Muscle of back (tissue), 13 donors: ENCODE results near the gene SH2D3C. TPM values are rescaled to one million over a fixed set of nuclear protein-coding genes. Genes with fewer than 3 reads are reported as not detected.

Experiments used
- DNase-seq, 3 donors: peaks; one replicate each; pipeline versions ENCODE4 v3.0.0 to v3.0.0-alpha.2; 2013
- long read RNA-seq, 9 donors: transcript quantifications; one replicate each; lab custom pipeline, GENCODE V29; 2026
- polyA plus RNA-seq, 10 donors: library from polyadenylated mRNA; unstranded; fragments of 120-200 nt; gene quantifications; one replicate each; pipeline ENCODE4 v1.2.1, GENCODE V29; 2013; ENCODE audit not compliant: insufficient read length in 10 of 10

SH2D3C gene, protein sequence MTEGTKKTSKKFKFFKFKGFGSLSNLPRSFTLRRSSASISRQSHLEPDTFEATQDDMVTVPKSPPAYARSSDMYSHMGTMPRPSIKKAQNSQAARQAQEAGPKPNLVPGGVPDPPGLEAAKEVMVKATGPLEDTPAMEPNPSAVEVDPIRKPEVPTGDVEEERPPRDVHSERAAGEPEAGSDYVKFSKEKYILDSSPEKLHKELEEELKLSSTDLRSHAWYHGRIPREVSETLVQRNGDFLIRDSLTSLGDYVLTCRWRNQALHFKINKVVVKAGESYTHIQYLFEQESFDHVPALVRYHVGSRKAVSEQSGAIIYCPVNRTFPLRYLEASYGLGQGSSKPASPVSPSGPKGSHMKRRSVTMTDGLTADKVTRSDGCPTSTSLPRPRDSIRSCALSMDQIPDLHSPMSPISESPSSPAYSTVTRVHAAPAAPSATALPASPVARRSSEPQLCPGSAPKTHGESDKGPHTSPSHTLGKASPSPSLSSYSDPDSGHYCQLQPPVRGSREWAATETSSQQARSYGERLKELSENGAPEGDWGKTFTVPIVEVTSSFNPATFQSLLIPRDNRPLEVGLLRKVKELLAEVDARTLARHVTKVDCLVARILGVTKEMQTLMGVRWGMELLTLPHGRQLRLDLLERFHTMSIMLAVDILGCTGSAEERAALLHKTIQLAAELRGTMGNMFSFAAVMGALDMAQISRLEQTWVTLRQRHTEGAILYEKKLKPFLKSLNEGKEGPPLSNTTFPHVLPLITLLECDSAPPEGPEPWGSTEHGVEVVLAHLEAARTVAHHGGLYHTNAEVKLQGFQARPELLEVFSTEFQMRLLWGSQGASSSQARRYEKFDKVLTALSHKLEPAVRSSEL
- polyA plus RNA-seq, result 10 to 100 TPM; 15.5 to 24.4 (median 18.0) TPM
- long read RNA-seq, donor 1, partial matches to known transcripts, result 0 of 4 reads
- long read RNA-seq, donor 1, other reads (novel, unspliced or antisense), result 0 of 4 reads
- long read RNA-seq, donor 2, result 0 reads
- long read RNA-seq, donor 3, result 0 reads
- long read RNA-seq, donor 4, partial matches to known transcripts, result 0 of 1 reads
- long read RNA-seq, donor 4, other reads (novel, unspliced or antisense), result 0 of 1 reads
- long read RNA-seq, donor 5, partial matches to known transcripts, result 0 of 1 reads
- long read RNA-seq, donor 5, other reads (novel, unspliced or antisense), result 0 of 1 reads
- long read RNA-seq, donor 6, result 0 reads
- long read RNA-seq, donor 7, partial matches to known transcripts, result 0 of 4 reads
- long read RNA-seq, donor 7, other reads (novel, unspliced or antisense), result 0 of 4 reads
- long read RNA-seq, donor 8, result 0 reads
- long read RNA-seq, donor 9, result 0 reads

DNA sequence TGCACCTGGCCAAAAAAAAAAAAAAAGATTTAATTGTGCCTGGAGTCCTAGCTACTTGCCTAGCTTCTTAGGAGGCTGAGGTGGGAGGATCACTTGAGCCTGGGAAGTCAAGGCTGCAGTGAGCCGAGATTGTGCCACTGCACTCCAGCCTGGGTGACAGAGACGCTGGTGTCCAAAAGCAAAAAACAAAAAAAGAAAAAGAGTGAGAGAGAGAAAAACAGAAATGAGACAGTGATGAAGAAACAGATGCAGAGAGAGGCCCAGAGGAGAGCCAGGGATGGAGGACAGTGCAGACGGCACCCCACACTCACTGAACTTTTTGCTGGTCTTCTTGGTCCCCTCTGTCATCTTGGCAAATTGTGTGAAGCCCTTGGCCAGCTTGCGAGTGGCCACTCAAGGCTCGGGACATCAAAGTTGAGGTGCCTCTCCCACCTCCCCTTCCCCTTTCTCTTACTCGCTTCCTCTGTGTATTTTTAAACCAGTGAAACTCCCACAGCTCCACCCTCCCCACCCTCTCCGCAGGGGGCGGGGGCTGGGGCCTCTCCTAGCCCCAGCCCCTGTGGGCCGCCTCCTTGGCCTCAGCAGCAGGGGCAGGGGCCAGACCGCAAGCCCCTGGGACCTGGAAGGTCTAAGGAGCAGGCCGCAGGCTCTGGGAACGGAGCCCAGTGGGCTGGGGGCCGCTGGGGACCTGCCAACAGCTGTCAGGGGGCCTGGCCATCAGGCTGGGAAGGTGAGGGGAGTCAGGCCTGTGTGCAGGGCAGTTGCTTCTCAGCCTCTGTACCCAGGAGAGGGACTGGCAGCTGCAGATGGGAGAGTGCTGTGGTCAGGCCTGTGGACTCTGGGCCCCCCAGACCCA, at the start of gene SH2D3C:
TSS of gene SH2D3C (minus strand) at position 387 of the 856 bp plus-strand sequence. CDS start at position 348, 39 bp downstream.
- DNase-seq, result peak in 1 of 3 donors; percentile 76

DNA sequence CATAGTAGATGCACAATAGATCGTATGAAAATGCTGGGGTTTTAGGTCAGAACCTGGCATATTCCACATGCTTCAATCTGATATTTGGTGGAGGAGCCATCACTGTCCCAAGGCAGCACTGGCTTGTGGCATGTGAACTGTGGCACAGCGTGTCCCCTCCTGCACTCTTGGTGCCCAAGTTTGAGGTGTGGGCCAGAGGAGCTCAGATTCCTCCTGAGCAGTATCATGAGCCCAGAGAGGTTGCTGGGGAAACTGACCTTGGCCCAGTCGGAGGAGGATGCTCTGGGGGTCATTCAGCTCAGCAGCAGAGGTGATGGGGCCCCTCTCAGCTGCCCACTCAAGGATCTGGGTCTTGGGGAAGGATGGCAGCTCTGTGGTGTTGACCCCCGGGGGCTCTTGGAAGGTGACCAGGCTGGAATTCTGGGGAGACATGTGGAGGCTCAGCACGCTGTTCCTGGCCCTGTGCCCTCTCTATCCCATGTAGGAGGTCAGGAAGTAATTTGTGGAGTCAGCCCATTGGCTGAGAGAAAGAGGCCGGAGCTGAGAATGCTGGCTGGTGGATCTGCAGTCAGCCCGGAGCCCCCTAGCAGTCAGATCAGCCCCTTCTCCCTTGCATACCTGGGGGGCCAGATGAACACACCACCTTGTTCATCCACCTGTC, 47.9 kb upstream of the SH2D3C start:
- DNase-seq, result no peak

DNA sequence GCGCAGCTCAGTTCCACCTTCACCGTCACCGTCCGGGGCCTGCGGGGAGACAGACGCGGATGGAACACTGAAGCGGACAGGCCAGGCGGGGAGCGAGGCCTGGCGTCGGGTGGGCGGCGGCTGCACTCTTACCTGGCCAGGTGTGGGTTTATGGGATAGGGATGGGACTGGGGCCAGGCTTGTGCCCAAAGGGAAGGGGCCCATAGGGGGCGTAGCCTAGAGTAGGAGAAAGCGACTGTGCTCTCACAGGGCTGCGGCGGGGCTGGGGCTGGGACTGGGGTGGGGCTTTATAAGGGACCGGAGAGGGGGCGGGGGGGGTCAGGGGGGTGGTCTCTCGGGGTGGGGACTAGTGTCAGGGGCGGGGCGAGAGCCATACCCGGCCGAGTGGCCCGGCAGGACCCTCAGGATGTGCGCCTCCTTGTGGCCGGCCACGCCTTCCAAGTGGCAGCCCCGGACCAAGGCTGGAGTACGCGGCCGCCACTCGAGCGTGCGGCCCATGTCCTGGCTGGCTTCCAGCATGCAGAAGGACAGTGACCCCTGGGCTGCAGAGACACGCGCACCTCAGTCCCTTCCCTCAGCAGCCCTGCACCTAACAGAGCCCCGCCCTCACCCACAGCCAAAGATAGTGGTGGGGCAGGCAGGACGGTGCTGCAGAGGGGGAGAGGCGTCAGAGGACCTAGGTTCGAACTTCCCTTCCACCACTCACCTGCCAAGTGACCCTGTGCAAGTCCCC, 47.0 kb upstream of the SH2D3C start:
- DNase-seq, result no peak

DNA sequence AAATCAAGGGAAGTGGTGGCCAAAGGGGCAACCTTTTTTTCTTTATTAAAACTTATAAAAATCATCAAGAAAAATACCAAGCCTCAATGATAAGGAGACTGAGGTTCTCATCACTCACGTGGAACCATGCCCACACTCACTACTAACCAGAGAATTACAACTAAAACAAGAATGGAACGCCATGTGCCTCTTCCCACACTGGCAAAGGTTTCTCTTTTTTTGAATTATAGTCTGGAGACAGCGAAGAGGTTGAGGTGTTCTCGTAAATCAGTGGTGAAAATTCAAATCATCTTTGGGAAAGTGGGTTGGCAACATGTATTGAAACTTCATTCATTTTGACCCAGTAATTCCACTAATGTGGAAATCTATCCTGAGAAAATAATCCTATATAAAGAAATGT, 43.6 kb upstream of the SH2D3C start:
- DNase-seq, result no peak

DNA sequence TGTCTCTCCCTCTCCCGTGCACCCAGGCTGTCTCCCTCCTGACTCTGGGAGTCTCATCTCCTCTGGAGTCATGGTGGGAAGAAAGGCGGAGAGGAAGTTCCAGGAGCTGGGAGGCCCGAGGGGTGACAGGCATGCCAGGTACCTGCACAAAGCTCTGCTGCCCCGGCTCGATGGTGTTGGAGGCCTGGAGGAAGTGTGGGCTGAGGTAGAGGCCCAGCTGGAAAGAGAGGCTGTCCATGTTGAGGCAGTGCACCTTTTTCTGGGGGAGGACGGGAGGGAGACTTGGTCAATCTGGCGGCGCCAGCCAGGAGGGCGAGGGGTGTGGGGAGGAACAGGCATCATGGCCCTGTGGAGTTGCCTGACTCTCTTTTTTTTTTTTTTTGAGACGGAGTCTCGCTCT, 40.1 kb upstream of the SH2D3C start:
- DNase-seq, result no peak

DNA sequence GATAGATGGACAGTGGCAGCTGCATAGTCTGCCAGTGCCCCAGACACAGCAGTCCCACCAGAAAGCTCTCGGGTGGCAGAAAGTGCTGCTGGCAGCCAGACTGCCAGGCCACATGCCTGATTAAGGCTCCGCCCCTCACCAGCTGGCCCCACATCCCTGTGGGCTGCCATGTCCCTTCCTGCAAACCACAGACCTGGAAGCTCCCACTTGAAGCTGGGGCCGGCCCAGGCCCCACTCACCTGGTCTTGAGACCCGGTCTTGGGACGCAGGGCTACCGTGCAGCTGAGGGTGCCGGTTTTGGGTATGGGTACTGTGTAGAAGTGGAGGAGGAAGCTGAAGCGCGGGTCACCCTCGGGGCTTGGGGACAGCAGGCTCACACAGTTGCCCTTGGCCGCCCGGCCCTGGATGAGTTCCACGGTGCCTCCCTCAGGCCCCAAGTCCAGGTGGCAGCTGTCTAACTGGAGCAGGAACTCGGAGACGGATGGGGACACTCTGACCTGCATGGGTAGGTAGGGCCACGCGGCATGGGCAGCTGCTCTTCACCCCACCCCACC, 39.5 kb upstream of the SH2D3C start:
- peak; percentile 55 to 77 (median 58) for DNase-seq

DNA sequence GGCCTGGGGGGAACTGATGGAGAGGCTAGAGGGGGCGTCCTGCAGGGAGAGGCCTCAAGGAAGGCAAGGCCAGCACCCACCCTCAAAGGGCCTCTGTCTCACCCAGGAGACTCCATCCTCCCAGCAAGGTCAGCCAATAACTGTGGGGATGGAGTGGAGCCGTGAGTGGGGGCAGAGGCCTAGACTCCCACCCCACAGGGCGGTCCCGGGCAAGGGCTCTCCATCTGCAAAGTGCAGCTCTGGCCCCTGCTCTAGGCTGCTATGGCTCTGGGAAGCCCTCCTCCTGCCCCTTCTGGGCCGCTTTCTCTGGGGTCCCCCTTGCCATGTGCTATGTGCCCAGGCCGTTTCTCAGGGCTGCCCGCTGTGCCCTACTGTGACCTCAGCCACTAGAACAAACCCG, 38.3 kb upstream of the SH2D3C start:
- no peak for DNase-seq

DNA sequence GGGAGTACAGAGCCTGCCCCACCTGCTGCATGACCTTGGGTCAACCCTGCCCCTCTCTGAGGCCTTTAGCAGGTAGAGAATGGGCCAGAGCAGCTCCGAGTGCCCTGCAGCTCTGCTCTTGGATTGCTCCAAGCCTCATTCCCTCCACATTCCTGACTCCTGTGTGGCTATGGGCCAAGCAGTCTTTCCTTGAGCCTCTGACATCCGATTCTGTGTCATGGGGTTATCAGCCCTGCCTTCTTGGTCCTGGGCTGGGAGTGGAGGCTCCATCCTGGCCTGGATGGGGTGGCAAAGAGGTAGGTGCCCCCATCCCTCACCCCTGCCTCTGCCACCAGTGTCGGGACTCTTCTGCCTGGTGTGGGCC, 37.9 kb upstream of the SH2D3C start:
- no peak for DNase-seq

DNA sequence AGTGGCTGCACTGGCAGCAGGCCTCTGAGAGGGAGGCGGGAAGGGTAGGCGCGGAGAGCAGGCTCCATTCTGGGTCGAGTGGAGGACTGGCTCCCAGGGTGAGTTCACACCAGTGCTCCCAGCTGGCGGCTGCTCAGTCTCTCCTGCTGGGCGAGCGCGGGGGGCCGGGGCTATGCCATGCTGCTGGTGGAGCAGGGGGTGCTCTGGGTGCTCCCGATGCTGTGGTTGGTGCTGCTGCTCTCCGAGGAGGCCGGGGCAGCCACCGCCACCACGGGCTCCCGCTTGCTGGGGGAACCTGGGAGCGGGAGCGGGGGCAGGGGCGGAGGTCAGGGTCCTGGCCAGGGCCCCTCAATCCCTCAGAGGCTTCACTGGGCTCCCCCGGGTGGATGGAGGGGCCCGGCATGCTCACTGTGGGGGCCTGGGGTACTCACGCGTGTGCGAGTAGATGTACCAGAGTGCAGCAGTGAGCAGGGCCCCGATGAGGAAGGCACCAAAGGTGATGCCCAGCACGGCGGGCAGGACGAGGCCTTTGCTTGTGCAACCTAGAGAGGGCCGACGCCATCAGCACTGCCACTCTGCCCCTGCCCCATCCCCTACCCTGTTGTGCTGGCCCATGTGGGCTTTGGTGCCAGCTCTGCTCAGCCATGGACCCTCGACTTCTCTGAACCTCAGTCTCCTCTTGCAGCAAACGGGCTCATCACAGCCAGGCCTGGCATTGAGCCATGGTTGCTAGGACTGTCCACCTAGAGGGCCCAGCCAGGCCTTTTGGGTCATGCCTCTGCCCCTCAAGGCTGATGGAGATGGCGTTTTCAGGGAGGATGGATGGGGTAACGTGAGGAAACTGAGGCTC, 37.3 kb upstream of the SH2D3C start:
- DNase-seq, result no peak

DNA sequence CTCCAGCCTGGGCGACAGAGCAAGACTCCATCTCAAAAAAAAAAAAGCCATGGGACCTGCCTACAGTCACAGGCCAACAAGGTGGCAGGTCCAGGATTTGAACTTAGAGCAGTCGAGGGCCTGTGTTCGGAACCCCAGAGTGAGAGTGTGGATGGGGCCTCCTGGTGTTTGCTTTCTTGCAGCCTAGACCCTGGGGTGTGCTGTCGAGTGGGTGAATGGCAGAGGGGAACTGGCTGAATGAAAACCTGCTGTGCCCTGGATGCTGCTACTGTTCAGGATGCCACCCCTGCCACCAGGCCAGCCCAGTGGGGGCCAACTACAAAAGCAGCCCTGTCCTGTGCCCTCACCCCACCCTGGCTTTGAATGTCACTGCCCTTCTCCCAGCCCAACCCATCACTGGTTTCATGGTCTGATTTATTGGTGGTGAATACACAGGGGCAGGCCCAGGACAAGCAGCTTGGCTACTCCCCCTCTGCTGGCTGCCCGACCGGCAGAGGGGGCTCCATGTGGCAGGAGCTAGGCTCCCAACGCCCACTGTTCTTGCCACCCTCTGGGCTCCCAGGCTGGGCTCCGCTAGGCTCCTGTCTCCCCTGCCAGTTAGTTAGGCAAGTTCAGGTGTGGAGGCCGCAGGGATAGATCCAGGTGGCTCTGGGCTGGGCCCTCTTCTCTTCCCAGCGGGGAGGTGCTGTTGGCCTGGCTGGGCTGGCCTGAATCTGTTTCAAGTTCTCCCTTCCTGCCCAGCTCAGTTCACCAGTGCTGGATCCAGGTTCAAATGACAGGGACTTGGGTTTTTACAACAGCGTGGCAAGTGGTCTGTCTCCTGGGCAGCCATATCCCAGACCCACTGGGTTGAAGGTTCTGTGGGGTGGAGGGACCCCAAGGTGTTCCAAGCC, 36.4 kb upstream of the SH2D3C start:
- DNase-seq, result no peak

DNA sequence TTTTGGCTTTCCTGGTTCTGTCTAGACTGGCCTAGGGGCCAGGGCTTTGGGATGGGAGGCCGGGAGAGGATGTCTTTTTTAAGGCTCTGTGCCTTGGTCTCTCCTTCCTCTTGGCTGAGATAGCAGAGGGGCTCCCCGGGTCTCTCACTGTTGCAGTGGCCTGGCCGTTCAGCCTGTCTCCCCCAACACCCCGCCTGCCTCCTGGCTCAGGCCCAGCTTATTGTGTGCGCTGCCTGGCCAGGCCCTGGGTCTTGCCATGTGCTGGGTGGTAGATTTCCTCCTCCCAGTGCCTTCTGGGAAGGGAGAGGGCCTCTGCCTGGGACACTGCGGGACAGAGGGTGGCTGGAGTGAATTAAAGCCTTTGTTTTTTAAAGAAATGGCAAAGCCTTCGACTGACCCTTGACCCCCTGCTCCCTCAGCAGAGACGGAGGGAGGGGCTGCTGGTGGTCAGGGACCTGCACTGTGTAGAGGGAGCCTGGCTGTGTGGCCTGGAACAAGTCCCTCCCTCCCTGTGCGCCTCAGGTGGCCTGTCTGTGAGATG, 35.3 kb upstream of the SH2D3C start:
- DNase-seq, result no peak

DNA sequence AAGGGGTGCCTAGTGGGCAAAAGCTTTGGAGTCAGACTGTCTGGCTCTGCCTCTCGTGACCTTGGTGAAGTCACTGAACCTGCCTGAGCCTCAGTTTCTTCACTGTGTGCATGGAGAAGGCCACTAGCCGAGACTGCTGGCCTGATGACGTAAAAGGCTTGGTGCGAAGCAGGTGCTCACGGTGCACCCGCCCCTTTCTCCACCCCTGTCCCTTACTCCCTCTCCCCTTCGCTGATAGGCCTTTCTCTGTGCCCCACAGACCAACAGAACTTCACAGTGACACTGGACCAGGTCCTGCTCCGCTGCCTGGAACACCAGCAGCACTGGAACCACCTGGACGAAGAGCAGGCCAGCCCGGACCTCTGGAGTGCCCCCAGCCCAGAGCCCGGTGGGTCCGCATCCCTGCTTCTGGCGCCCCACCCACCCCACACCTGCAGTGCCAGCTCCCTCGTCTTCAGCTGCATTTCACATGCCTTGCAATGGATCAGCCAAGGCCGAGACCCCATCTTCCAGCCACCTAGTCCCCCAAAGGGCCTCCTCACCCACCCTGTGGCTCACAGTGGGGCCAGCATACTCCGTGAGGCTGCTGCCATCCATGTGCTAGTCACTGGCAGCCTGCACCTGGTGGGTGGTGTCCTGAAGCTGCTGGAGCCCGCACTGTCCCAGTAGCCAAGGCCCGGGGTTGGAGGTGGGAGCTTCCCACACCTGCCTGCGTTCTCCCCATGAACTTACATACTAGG, 34.6 kb upstream of the SH2D3C start:
- no peak for DNase-seq

DNA sequence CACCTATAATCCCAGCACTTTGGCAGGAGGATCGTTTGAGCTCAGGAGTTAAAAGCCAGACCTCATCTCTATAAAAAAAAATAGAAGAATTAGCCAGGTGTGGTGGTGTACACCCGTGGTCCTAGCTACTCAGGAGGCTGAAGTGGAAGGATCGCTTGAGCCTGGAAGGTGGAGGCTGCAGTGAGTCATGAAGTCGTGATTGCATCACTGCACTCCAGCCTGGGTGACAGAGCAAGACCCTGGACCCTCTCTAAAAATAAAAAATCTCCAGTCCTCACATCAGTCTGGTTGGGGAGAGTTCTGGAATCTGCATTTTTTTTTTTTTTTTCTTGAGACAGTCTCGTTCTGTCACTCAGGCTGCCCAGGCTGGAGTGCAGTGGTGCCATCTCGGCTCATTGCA, 33.5 kb upstream of the SH2D3C start:
- no peak for DNase-seq

DNA sequence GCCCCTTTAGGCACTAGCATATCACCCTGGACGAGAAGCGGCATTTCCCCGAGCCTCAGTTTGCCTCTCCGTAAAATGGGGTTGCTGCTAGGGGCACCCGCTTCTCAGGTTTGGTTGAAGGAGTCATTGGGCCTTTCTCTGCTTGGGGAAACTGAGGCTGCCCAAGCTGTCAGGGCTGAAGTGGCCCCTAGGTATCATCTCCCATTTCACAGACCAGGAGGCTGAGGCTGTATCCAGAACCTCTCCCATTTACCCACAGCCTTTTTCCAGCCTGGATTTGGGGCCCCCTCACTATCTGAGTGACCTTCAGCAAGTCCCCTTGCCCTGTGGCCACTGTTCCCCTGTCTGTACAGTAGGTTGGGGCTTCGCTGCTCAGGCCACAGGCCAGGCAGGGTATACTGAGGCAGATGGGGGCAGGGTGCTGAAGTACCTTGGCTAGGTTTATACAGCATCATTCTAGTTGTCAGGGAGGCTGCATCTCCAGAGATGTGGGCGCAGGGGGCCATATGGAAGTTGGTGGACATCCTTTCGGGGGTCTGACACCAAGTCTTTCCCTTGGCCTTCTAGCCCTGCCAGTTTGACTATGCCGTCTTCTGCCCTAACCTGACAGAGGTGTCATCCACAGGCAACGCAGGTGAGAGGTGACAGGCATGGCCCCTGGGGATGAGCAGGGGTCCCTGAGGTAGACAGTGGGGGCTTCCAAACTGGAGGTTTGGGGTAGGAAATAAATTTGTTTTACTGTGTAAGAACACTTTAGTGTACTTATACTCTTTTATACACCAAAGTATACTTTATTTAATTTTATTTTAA, 32.1 kb upstream of the SH2D3C start:
- no peak for DNase-seq
